ENCODE measurements around the gene PBX2. TPM values are rescaled to one million over a fixed set of nuclear protein-coding genes. Genes with fewer than 3 reads are reported as not detected.
A peak's percentile ranks its signal among the peaks of the same experiment; 100 is the strongest.

PBX2 gene
- total RNA-seq, 1 donor from 2014 or later: 36.5 TPM

- DNase-seq: no peak
Measured at GRCh38 chr6:32170294-32170693, 19.7 kb downstream of the PBX2 start.

GRCh38 chr6:32168807-32169591 is 21.0 kb downstream of the PBX2 start:
- Histone ChIP-seq H3K4me3 (no peak overlapping the region), H3K27ac (replicated peaks) (no peak overlapping the region), H3K9me3 (replicated peaks) (no peaks in the 10 kb centered on the region), H3K4me1 (peaks cover 4% of the 10 kb centered on the region), H3K36me3 (peaks cover 50% of the 10 kb centered on the region), H3K27me3 (ENCODE audit: low read depth) (no peaks in the 10 kb centered on the region)
- DNase-seq: no peak
- no peak for TF ChIP-seq CTCF (IDR thresholded peaks at IDR 0.05; ENCODE audit: borderline replicate concordance)
- intact Hi-C loops (cut with micrococcal nuclease): no loop called here

More at GRCh38 chr6:32170294-32170693, 19.7 kb downstream of the PBX2 start:
- Histone ChIP-seq H3K9me3 (replicated peaks) (no peaks in the 10 kb centered on the region), H3K27me3 (ENCODE audit: low read depth) (no peaks in the 10 kb centered on the region), H3K4me1 (peaks cover 15% of the 10 kb centered on the region), H3K4me3 (no peak overlapping the region), H3K27ac (replicated peaks) (no peak overlapping the region), H3K36me3 (peaks cover 50% of the 10 kb centered on the region)
- TF ChIP-seq CTCF (IDR thresholded peaks at IDR 0.05; ENCODE audit: borderline replicate concordance): no peak
- intact Hi-C loops (cut with micrococcal nuclease): no loop called here

- TF ChIP-seq CTCF (IDR thresholded peaks at IDR 0.05; ENCODE audit: borderline replicate concordance): no peak
- peaks cover 50% of the 10 kb centered on the region for H3K36me3 ChIP-seq
- peaks cover 2% of the 10 kb centered on the region for H3K4me1 ChIP-seq
- H3K4me3 ChIP-seq: no peak overlapping the region
- H3K9me3 ChIP-seq (replicated peaks): no peaks in the 10 kb centered on the region
- intact Hi-C loops (cut with micrococcal nuclease): no loop called here
- no peak for DNase-seq
- H3K27ac ChIP-seq (replicated peaks): peak overlapping the region; percentile 15
- H3K27me3 ChIP-seq (ENCODE audit: low read depth): no peaks in the 10 kb centered on the region
Measured at GRCh38 chr6:32168350-32168749, 21.7 kb downstream of the PBX2 start.

- Histone ChIP-seq H3K27ac (replicated peaks) (peak overlapping the region; percentile 15), H3K9me3 (replicated peaks) (no peaks in the 10 kb centered on the region), H3K27me3 (ENCODE audit: low read depth) (no peaks in the 10 kb centered on the region), H3K36me3 (peaks cover 56% of the 10 kb centered on the region), H3K4me1 (peaks cover 4% of the 10 kb centered on the region), H3K4me3 (no peak overlapping the region)
- TF ChIP-seq CTCF (IDR thresholded peaks at IDR 0.05; ENCODE audit: borderline replicate concordance): no peak
- intact Hi-C loops (cut with micrococcal nuclease): no loop called here
- no peak for DNase-seq
Measured at GRCh38 chr6:32167761-32168262, 22.2 kb downstream of the PBX2 start.

GRCh38 chr6:32167154-32167760 is 22.7 kb downstream of the PBX2 start:
- no peak overlapping the region for H3K4me3 ChIP-seq
- TF ChIP-seq CTCF (IDR thresholded peaks at IDR 0.05; ENCODE audit: borderline replicate concordance): no peak
- intact Hi-C loops (cut with micrococcal nuclease): no loop called here
- peaks cover 8% of the 10 kb centered on the region for H3K4me1 ChIP-seq
- no peaks in the 10 kb centered on the region for H3K9me3 ChIP-seq (replicated peaks)
- H3K36me3 ChIP-seq: peaks cover 61% of the 10 kb centered on the region
- no peaks in the 10 kb centered on the region for H3K27me3 ChIP-seq (ENCODE audit: low read depth)
- DNase-seq: no peak
- H3K27ac ChIP-seq (replicated peaks): peak overlapping the region; percentile 15
